Naive thymus-derived CD8-positive, alpha-beta T cell (primary cell): ENCODE results near the gene S100A11. TPM values are rescaled to one million over a fixed set of nuclear protein-coding genes. Genes with fewer than 3 reads are reported as not detected.
A peak's percentile ranks its signal among the peaks of the same experiment; 100 is the strongest.

Experiments used
- ATAC-seq, 2 donors: fragments of 150-1000 bp; cut with Tn5 transposase in 1 of 2; sonication (Bioruptor Pico), chemical (Tn5 transposase) in 1 of 2; 1 replicate in 1 of 2; 2 replicates in 1 of 2; pipeline ENCODE4 v1.10.0; 2021; ENCODE audit warnings: mild to moderate bottlenecking in 2 of 2, moderate library complexity in 2 of 2
- POLR2A ChIA-PET: fragments of 350-600 bp; sonication (Branson Sonifier 250); formaldehyde crosslinking; loops from one replicate; lab custom pipeline; 2021; ENCODE audit warnings: antibody characterized with exemption; lab: Charles Lee
- DNase-seq, 10 donors: peaks; one replicate each; pipeline versions ENCODE4 v3.0.0 to v3.0.0-alpha.2; 2020 to 2022
- H3K27ac Mint-ChIP-seq, 10 donors: one replicate each; pipeline ENCODE4 v1.8.0; 2020 to 2022; ENCODE audit warnings: mild to moderate bottlenecking in 10 of 10, mixed read lengths in 10 of 10, moderate library complexity in 4 of 10, inconsistent platforms in 1 of 10
- H3K27me3 Mint-ChIP-seq, 5 donors: one replicate each; pipeline ENCODE4 v1.8.0; 2021 to 2022; ENCODE audit warnings: mixed read lengths in 5 of 5
- H3K36me3 Mint-ChIP-seq, 3 donors: one replicate each; pipeline ENCODE4 v1.8.0; 2020 to 2022; ENCODE audit warnings: mixed read lengths in 3 of 3, mild to moderate bottlenecking in 2 of 3, inconsistent platforms in 1 of 3
- H3K4me1 Mint-ChIP-seq, 4 donors: one replicate each; pipeline ENCODE4 v1.8.0; 2021 to 2022; ENCODE audit warnings: mixed read lengths in 4 of 4
- H3K4me3 Mint-ChIP-seq, 10 donors: one replicate each; pipeline ENCODE4 v1.8.0; 2020 to 2022; ENCODE audit warnings: mild to moderate bottlenecking in 10 of 10, mixed read lengths in 10 of 10, moderate library complexity in 6 of 10, inconsistent platforms in 1 of 10
- H3K9me3 Mint-ChIP-seq, 9 donors: one replicate each; pipeline ENCODE4 v1.8.0; 2020 to 2022; ENCODE audit warnings: mixed read lengths in 9 of 9, mild to moderate bottlenecking in 3 of 9, inconsistent platforms in 1 of 9, moderate library complexity in 1 of 9
- polyA plus RNA-seq, 3 donors: library from polyadenylated mRNA; unstranded; fragments of 300-500 nt; fragmentation: Illumina TruSeq; gene quantifications; one replicate each; pipeline ENCODE4 v1.2.3, GENCODE V29; 2021
- total RNA-seq, 8 experiments: library from RNA in 2 of 8; stranded (reverse) in 2 of 8; gene quantifications; one replicate each; pipeline ENCODE4 v1.2.3 and lab custom pipeline; 2021 to 2026

S100A11 gene
- total and polyA plus RNA-seq, 5 experiments from 2014 or later: 62.0 to 124 (median 88.6) TPM

GRCh38 chr1:151998611-151999362 is 38.0 kb downstream of the S100A11 start:
- Mint-ChIP-seq H3K9me3 (no peaks in the 10 kb centered on the region), H3K4me3 (no peak overlapping the region), H3K27ac (no peak overlapping the region), H3K4me1 (peaks cover 5 to 11% (median 8%) of the 10 kb centered on the region in 4 donors), H3K27me3 (peaks cover 2 to 11% (median 7%) of the 10 kb centered on the region in 5 donors), H3K36me3 (no peaks in the 10 kb centered on the region)
- no peak for DNase-seq
- POLR2A ChIA-PET: interaction anchor here (1.1 to 2.1 kb wide), 2 partner anchors 31 to 94 kb away, joined by 3 to 7 read pairs; no protein-coding TSS in a partner anchor
- no peak for ATAC-seq

GRCh38 chr1:151997284-151997570 is 39.6 kb downstream of the S100A11 start:
- POLR2A ChIA-PET: interaction anchor here (2.1 kb wide), 1 partner anchor 30 kb away, joined by 7 read pairs; no protein-coding TSS in a partner anchor
- Mint-ChIP-seq H3K4me1 (peaks cover 9 to 21% (median 17%) of the 10 kb centered on the region in 4 donors), H3K4me3 (no peak overlapping the region), H3K36me3 (no peaks in the 10 kb centered on the region), H3K27me3 (peaks cover 0 to 3% (median 2%) of the 10 kb centered on the region in 5 donors), H3K9me3 (no peaks in the 10 kb centered on the region), H3K27ac (peak overlapping the region in 1 of 10 donors; percentile 5)
- ATAC-seq (no peak), DNase-seq (no peak)

GRCh38 chr1:151995774-151996173 is 41.0 kb downstream of the S100A11 start:
- POLR2A ChIA-PET: interaction anchor here (2.7 kb wide), 1 partner anchor 27 kb away, joined by 18 read pairs; no protein-coding TSS in a partner anchor
- ATAC-seq (no peak), DNase-seq (no peak)
- H3K36me3 Mint-ChIP-seq: no peaks in the 10 kb centered on the region
- no peaks in the 10 kb centered on the region for H3K27me3 Mint-ChIP-seq
- peak overlapping the region in 2 of 10 donors; percentile 13 to 20 for H3K27ac Mint-ChIP-seq
- H3K4me3 Mint-ChIP-seq: no peak overlapping the region
- peaks cover 11 to 34% (median 32%) of the 10 kb centered on the region in 4 donors for H3K4me1 Mint-ChIP-seq
- no peaks in the 10 kb centered on the region for H3K9me3 Mint-ChIP-seq

- no peaks in the 10 kb centered on the region for H3K9me3 Mint-ChIP-seq
- H3K36me3 Mint-ChIP-seq: no peaks in the 10 kb centered on the region
- DNase-seq: no peak
- peaks cover 18 to 42% (median 40%) of the 10 kb centered on the region in 4 donors for H3K4me1 Mint-ChIP-seq
- peak overlapping the region in 9 of 10 donors; percentile 45 to 91 (median 80) for H3K27ac Mint-ChIP-seq
- H3K27me3 Mint-ChIP-seq: no peaks in the 10 kb centered on the region
- POLR2A ChIA-PET: interaction anchor here (1.2 to 2.7 kb wide), 3 partner anchors 26 to 96 kb away, joined by 5 to 18 read pairs (median 7); no protein-coding TSS in a partner anchor
- ATAC-seq: no peak
- H3K4me3 Mint-ChIP-seq: peak overlapping the region in 9 of 10 donors; percentile 13 to 71 (median 52)
These were observed 41.8 kb downstream of the S100A11 start for GRCh38 chr1:151994956-151995355.

- Mint-ChIP-seq H3K4me1 (peaks cover 26 to 53% (median 50%) of the 10 kb centered on the region in 4 donors), H3K4me3 (peak within 1 kb of the TSS; percentile 93 to 99 (median 96)), H3K27ac (peak within 1 kb of the TSS; percentile 87 to 98 (median 94)), H3K9me3 (no peaks in the 10 kb centered on the region), H3K27me3 (no peaks in the 10 kb centered on the region), H3K36me3 (no peaks in the 10 kb centered on the region)
- DNase-seq (peak; percentile 69 to 88 (median 76)), ATAC-seq (peak; percentile 82 to 84)
- POLR2A ChIA-PET: interaction anchor here (0.5 to 1.6 kb wide), 9 partner anchors 11 to 383 kb away, joined by 3 to 10 read pairs (median 6); no protein-coding TSS in a partner anchor
These were observed 42.9 kb downstream of the S100A11 start, which contains the start of gene S100A10 for GRCh38 chr1:151993734-151994496. TSS of gene S100A10 (minus strand) at chr1:151993859. CDS start at chr1:151986230, 7,629 bp downstream.

GRCh38 chr1:151993084-151993733 is 43.6 kb downstream of the S100A11 start:
- DNase-seq (peak in 9 of 10 donors; percentile 11 to 65 (median 34)), ATAC-seq (peak; percentile 41 to 49)
- Mint-ChIP-seq H3K4me3 (peak overlapping the region; percentile 93 to 99 (median 96)), H3K9me3 (no peaks in the 10 kb centered on the region), H3K27me3 (no peaks in the 10 kb centered on the region), H3K36me3 (no peaks in the 10 kb centered on the region), H3K4me1 (peaks cover 31 to 60% (median 57%) of the 10 kb centered on the region in 4 donors), H3K27ac (peak overlapping the region; percentile 87 to 98 (median 94))
- POLR2A ChIA-PET: interaction anchor here (0.5 to 1.6 kb wide), 11 partner anchors 9 to 382 kb away, joined by 3 to 10 read pairs (median 5); no protein-coding TSS in a partner anchor

- Mint-ChIP-seq H3K36me3 (no peaks in the 10 kb centered on the region), H3K4me3 (peak overlapping the region; percentile 93 to 99 (median 96)), H3K27ac (peak overlapping the region; percentile 87 to 98 (median 94)), H3K27me3 (no peaks in the 10 kb centered on the region), H3K4me1 (peaks cover 36 to 65% (median 63%) of the 10 kb centered on the region in 4 donors), H3K9me3 (no peaks in the 10 kb centered on the region)
- DNase-seq (peak in 1 of 10 donors; percentile 11), ATAC-seq (peak in 1 of 2 donors; percentile 3)
- POLR2A ChIA-PET: interaction anchor here (0.6 to 1.5 kb wide), 9 partner anchors 8 to 381 kb away, joined by 3 to 9 read pairs (median 4); no protein-coding TSS in a partner anchor
These were observed 44.3 kb downstream of the S100A11 start for GRCh38 chr1:151992303-151993083.

- Mint-ChIP-seq H3K4me3 (peak overlapping the region; percentile 93 to 99 (median 96)), H3K4me1 (peaks cover 36 to 67% (median 64%) of the 10 kb centered on the region in 4 donors), H3K36me3 (no peaks in the 10 kb centered on the region), H3K27ac (peak overlapping the region in 9 of 10 donors; percentile 57 to 98 (median 92)), H3K9me3 (no peaks in the 10 kb centered on the region), H3K27me3 (no peaks in the 10 kb centered on the region)
- ATAC-seq (no peak), DNase-seq (no peak)
- POLR2A ChIA-PET: interaction anchor here (0.6 to 1.5 kb wide), 4 partner anchors 7 to 380 kb away, joined by 3 to 9 read pairs (median 4); no protein-coding TSS in a partner anchor
These were observed 45.0 kb downstream of the S100A11 start for GRCh38 chr1:151991663-151992302.

- Mint-ChIP-seq H3K36me3 (peaks cover 0 to 7% (median 2%) of the 10 kb centered on the region in 3 donors), H3K27ac (peak overlapping the region in 6 of 10 donors; percentile 22 to 98 (median 52)), H3K27me3 (no peaks in the 10 kb centered on the region), H3K4me3 (peak overlapping the region in 8 of 10 donors; percentile 8 to 98 (median 81)), H3K4me1 (peaks cover 38 to 75% (median 71%) of the 10 kb centered on the region in 4 donors), H3K9me3 (no peaks in the 10 kb centered on the region)
- no peak for DNase-seq
- no peak for ATAC-seq
- POLR2A ChIA-PET: no interaction called here
These were observed 46.0 kb downstream of the S100A11 start for GRCh38 chr1:151990856-151991198.

- POLR2A ChIA-PET: interaction anchor here (0.6 to 0.9 kb wide), 2 partner anchors 10 to 1936 kb away, joined by 3 to 5 read pairs; no protein-coding TSS in a partner anchor
- ATAC-seq (no peak), DNase-seq (no peak)
- H3K4me1 Mint-ChIP-seq: peaks cover 38 to 79% (median 73%) of the 10 kb centered on the region in 4 donors
- peaks cover 0 to 12% (median 3%) of the 10 kb centered on the region in 3 donors for H3K36me3 Mint-ChIP-seq
- no peaks in the 10 kb centered on the region for H3K27me3 Mint-ChIP-seq
- H3K9me3 Mint-ChIP-seq: no peaks in the 10 kb centered on the region
- peak overlapping the region in 8 of 10 donors; percentile 8 to 98 (median 56) for H3K4me3 Mint-ChIP-seq
- H3K27ac Mint-ChIP-seq: peak overlapping the region; percentile 7 to 98 (median 60)
These were observed 46.5 kb downstream of the S100A11 start for GRCh38 chr1:151990058-151990855.
